Neural progenitor cell (in vitro differentiated cells): ENCODE results near the gene ICA1L.

ENCODE experiments used
- EZH2 ChIP-seq: fragments of 200-600 bp; sonication (generic); IDR thresholded peaks from 2 replicates; pipeline ENCODE4 v1.6.1; 2017; ENCODE audit warnings: antibody characterized with exemption, mild to moderate bottlenecking, moderate library complexity
- EZH2phosphoT487 ChIP-seq: fragments of 200-600 bp; sonication (generic); IDR thresholded peaks from 2 replicates; pipeline ENCODE4 v1.6.1; 2017; ENCODE audit warnings: antibody characterized with exemption
- TF ChIP-seq, protein P1 (sequence below): fragments of 200-600 bp; sonication (generic); IDR thresholded peaks from 2 replicates; pipeline ENCODE4 v1.5.1; 2017; ENCODE audit warnings: antibody characterized with exemption, mild to moderate bottlenecking

DNA sequence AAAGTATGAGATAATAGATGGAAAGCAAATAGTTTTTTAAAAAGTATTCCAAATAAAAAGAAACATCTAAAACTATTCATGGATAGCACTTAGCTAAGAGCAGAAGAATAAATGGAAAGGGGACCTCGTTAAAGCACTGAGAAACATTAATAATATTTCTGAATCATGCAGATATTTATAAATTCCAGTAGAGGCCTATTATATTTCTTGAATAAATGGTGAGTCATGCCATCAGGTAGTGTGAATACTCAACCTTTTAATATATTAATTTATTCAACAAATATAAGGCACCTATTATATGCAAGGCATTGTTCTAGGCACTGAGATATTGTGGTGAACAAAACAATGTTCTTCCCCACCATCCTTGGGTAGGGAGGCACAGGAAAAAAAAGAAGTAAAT is 53.8 kb downstream of the ICA1L start:
- TF ChIP-seq, protein P1, sequence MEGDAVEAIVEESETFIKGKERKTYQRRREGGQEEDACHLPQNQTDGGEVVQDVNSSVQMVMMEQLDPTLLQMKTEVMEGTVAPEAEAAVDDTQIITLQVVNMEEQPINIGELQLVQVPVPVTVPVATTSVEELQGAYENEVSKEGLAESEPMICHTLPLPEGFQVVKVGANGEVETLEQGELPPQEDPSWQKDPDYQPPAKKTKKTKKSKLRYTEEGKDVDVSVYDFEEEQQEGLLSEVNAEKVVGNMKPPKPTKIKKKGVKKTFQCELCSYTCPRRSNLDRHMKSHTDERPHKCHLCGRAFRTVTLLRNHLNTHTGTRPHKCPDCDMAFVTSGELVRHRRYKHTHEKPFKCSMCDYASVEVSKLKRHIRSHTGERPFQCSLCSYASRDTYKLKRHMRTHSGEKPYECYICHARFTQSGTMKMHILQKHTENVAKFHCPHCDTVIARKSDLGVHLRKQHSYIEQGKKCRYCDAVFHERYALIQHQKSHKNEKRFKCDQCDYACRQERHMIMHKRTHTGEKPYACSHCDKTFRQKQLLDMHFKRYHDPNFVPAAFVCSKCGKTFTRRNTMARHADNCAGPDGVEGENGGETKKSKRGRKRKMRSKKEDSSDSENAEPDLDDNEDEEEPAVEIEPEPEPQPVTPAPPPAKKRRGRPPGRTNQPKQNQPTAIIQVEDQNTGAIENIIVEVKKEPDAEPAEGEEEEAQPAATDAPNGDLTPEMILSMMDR: no peak
- TF ChIP-seq EZH2phosphoT487 (no peak), EZH2 (no peak)
